Kidney tubule cell (primary cell): Measurements from ENCODE around the gene PPFIA1.

Experiments used
- DNase-seq: peaks from one replicate; pipeline ENCODE4 v3.0.0-alpha.2; 2018; ENCODE audit warnings: low spot score

The PPFIA1 gene

GRCh38 chr11:70298243-70298915, 27.9 kb downstream of the PPFIA1 start:
- no peak for DNase-seq

- no peak for DNase-seq
Measured at GRCh38 chr11:70299636-70300035, 29.1 kb downstream of the PPFIA1 start.

- no peak for DNase-seq
Measured at GRCh38 chr11:70301191-70301590, 30.7 kb downstream of the PPFIA1 start.

GRCh38 chr11:70301721-70302418, 31.4 kb downstream of the PPFIA1 start:
- no peak for DNase-seq

- no peak for DNase-seq
Measured at GRCh38 chr11:70302419-70302752, 31.9 kb downstream of the PPFIA1 start.

GRCh38 chr11:70303070-70303469, 32.6 kb downstream of the PPFIA1 start:
- no peak for DNase-seq

GRCh38 chr11:70304208-70304603, 33.7 kb downstream of the PPFIA1 start:
- DNase-seq: no peak

GRCh38 chr11:70305501-70305900, 35.0 kb downstream of the PPFIA1 start:
- DNase-seq: no peak

GRCh38 chr11:70306586-70307033, 36.1 kb downstream of the PPFIA1 start:
- DNase-seq: no peak

GRCh38 chr11:70307176-70307575, 36.7 kb downstream of the PPFIA1 start:
- no peak for DNase-seq

- DNase-seq: no peak
Measured at GRCh38 chr11:70311616-70312015, 41.1 kb downstream of the PPFIA1 start.

- DNase-seq: peak; percentile 46
Measured at GRCh38 chr11:70312401-70313357, 42.2 kb downstream of the PPFIA1 start.

GRCh38 chr11:70313945-70314344, 43.5 kb downstream of the PPFIA1 start:
- DNase-seq: no peak

GRCh38 chr11:70314730-70315129, 44.2 kb downstream of the PPFIA1 start:
- peak; percentile 65 for DNase-seq

GRCh38 chr11:70315716-70316115, 45.2 kb downstream of the PPFIA1 start:
- DNase-seq: no peak

- no peak for DNase-seq
Measured at GRCh38 chr11:70317581-70318305, 47.3 kb downstream of the PPFIA1 start.

- DNase-seq: no peak
Measured at GRCh38 chr11:70319396-70320076, 49.0 kb downstream of the PPFIA1 start.

- DNase-seq: no peak
Measured at GRCh38 chr11:70322666-70323065, 52.2 kb downstream of the PPFIA1 start.

GRCh38 chr11:70323806-70324205, 53.3 kb downstream of the PPFIA1 start:
- peak; percentile 29 for DNase-seq

GRCh38 chr11:70324376-70325115, 54.1 kb downstream of the PPFIA1 start:
- DNase-seq: peak; percentile 73

- no peak for DNase-seq
Measured at GRCh38 chr11:70325824-70326223, 55.3 kb downstream of the PPFIA1 start.
